HG03025 (cell line): ENCODE measurements around the gene MFAP4.

Experiments used
- ATAC-seq: cut with Tn5 transposase; IDR thresholded peaks from one replicate; pipeline ENCODE4 v1.9.1; 2021; ENCODE audit warnings: mild to moderate bottlenecking, moderate library complexity; ENCODE audit not compliant: unreplicated experiment, low FRiP score

MFAP4 gene

DNA sequence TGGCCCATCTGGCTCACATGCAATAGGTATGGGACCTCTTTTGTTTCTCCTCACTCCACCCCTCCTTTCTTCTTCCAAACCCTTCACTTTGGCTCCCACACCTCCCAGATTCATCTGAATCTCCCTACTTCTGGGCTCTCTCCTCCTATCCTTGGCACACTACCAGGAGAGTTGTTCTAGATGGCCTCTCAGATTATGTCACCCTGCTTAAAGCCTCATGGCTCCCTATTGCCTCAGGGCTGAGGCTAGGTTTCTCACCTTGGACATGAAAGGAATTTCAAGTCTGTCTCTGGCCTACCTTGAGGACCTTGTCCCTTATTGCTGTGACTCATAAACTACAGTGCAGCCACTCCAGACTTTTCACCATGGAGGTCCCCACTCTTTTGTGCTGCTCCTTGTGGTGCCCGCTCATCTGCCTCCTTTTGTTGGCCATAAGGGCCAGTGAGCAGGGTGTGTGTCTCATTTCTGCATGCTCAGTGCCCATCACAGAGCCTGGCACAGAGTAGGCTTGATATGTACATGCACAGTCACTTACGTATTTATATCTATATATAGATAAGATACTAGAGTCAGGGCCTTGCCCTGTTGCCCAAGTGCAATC is 1.0 kb upstream of the MFAP4 start:
- ATAC-seq, result no peak

DNA sequence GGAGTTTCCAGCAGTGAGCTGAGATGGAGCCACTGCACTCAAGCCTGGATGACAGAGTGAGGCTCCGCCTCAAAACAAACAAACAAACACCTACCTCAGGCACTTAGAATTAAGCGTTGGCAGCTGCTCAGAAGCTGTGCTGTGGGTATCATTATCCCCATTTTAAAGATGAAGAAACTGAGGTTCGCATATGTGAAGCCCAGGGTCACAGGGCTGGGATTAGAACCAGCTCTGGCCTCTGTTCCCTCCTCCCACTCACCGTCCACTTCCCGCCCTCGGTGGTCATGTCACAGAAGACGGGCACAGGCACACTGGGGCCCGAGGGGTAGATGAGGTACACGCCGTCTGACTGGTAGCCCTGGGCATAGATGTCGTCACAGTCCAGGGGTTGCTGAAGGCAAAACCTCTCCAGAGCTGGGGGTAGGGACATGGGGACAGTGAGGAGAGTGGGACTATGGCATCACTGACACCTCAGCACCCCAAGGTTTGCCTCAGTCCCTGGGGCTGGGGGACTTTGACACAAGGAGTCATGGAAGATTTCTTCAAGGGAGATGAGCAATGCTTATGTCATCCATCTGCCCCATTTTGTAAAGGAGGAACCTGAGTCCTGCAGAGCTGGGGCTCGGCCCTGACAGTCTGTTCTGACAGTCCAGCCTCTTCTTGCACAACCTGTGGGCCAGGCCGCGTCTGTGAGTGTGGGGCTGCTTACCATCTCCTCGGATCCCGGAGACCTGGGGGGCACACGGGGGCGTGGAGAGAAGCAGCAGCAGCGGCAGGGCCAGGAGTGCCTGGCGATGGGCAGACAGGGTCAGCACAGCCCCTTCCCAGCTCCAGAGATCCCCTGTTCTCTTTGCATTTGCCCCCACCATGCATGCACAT is 700 bp downstream of the MFAP4 start:
- no peak for ATAC-seq

DNA sequence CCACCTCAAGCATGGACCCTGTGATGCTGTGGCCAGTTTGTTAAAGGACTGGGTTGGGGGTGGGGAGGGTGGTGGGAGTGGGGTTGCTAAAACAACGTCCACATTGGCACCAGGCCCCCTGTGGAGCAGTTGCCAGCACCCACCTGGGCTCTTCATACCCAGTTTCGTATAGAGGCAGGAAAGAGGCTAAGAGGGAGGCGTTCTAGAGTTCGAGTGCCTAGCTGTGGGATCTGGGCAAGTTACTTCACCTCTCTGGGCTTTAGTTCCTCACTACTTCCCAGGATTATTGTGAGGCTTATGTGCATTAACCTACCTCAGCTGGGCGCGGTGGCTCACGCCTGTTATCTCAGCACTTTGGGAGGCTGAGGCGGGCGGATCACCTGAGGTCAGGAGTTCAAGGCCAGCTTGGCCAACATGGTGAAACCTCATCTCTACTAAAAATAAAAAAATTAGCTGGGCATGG is 1.4 kb downstream of the MFAP4 start:
- no peak for ATAC-seq

- ATAC-seq, result no peak
Measured at GRCh38 chr17:19384723-19385391, 2.1 kb downstream of the MFAP4 start.

GRCh38 chr17:19383681-19384470 is 3.1 kb downstream of the MFAP4 start:
- no peak for ATAC-seq

- no peak for ATAC-seq
Measured at GRCh38 chr17:19382531-19383444, 4.2 kb downstream of the MFAP4 start.

GRCh38 chr17:19381741-19382444 is 5.1 kb downstream of the MFAP4 start:
- no peak for ATAC-seq

- no peak for ATAC-seq
Measured at GRCh38 chr17:19381361-19381740, 5.6 kb downstream of the MFAP4 start.

- ATAC-seq, result no peak
Measured at GRCh38 chr17:19380481-19381301, 6.3 kb downstream of the MFAP4 start.

DNA sequence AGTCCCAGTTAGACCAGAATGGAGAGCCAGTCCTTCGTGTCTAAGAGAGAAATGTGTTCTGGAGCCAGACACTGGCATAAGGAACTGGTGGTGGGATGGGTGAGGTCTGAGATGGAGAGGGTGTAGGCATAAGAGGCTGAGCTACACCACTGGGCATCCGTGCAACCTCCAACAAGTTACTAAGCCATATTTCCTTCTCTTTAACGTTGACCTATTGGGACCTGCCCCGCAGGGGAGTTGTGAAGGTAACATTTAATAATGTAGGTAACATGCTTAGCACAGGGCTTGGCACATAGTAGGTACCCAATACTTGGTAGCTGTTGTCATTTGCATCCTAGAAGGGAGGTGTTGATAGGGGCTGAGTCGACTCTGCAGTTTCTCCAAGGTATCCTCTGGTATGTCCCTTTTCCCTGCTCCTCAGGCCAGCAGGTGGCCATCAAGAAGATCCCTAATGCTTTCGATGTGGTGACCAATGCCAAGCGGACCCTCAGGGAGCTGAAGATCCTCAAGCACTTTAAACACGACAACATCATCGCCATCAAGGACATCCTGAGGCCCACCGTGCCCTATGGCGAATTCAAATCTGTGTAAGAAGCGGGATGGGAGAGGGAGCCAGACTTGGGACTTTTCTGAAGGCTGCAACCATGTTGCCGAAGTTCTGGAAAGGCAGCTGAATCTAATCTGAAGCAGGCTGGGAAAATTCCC is 7.5 kb downstream of the MFAP4 start:
- no peak for ATAC-seq

DNA sequence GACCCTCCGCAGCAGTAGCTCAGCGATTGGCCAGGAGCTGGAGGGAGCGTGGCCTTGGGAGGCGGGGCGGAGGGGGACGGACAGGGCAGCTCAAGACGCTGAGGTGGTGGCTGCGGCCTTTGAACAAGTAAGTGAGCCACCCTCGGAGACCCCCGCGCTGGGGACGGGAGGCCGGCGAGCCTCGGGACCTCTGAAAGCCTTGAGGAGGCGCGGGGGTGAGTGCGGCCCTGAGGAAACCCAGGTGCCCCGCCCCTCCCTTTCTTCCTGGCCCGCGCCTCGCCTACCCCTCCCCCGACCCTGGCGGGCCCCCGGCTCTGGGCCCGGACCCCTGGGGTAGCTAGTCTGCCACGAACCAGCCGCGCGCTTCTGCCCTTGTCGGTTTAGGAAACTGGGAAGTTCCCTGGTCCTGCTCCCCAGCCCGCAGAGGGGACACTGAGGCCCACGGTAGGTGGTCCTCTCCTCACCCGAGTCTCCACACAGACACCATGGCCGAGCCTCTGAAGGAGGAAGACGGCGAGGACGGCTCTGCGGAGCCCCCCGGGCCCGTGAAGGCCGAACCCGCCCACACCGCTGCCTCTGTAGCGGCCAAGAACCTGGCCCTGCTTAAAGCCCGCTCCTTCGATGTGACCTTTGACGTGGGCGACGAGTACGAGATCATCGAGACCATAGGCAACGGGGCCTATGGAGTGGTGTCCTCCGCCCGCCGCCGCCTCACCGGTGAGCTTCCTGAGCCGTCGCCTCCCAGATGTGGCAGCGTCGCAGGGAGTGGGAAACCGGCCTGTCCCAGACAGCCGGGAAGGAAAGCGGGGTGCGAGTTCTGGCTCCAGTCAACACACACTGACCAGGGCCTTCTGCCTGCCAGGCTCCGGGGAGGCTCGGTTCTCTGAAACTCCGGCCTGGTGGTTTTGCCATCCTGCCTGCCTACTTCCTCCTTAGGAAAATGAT is 8.3 kb downstream of the MFAP4 start, which contains the start of gene MAPK7:
Gene MAPK7, plus strand, starts transcription at position 83 of the 945 bp plus-strand sequence. Its CDS starts 403 bp downstream, at position 486.
- ATAC-seq, result peak; percentile 19

DNA sequence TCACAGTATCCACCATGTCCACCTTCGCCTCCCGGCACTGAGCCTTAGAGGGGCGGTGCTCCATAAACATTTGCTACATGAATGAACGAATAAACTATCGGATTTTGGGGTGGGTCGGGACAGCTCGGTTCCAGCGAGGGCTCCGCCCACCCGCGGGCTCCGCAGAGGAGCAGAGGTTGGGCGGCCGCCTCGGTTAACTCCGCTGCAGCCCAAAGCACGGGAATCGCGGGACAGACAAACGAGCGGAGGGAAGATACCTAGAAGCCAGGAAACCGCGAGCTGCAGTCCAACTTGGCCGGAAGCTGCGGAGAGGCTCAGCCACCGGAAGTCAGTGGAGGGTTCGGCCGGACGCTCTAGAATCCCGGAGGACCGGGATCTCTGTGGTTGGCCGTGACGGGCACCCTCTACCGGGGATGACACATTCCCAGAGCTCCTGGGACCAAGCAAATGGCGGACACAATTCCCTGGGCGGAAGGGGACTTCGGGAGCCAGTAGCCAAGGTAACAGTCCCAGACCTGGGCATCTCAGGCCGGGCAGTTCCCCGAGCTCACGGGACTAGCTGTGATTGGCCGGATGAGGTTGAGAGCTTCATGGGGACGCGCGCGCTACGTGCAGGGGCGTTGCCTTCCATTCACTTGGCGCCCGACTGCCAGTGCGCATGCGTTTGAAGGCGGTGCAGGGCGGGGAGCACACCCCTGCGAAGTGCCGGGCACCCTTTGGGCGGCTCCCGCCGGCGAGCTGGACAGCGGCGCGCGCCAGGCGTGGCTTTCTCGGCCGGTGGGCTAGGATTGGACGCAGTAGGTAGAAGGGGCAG is 9.2 kb downstream of the MFAP4 start:
- ATAC-seq, result peak; percentile 92

GRCh38 chr17:19376811-19377210 is 10.2 kb downstream of the MFAP4 start:
- ATAC-seq, result no peak

DNA sequence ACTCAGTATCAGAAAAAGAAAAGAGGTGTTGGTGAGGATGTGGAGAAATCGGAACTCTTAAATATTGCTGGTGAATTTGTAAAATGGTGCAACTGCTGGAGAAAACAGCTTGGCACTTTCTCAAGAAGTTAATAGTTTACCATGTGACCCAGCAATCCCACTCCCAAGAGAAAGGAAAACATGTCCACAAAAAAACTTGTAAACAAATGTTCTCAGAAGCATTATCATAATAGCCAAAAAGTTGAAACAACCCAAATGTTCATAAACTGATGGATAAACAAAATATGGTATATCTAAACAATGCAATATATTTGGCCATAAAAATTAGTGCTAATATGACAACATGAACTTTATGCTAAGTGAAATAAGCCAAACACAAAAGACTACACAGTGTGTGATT is 11.3 kb downstream of the MFAP4 start:
- no peak for ATAC-seq

DNA sequence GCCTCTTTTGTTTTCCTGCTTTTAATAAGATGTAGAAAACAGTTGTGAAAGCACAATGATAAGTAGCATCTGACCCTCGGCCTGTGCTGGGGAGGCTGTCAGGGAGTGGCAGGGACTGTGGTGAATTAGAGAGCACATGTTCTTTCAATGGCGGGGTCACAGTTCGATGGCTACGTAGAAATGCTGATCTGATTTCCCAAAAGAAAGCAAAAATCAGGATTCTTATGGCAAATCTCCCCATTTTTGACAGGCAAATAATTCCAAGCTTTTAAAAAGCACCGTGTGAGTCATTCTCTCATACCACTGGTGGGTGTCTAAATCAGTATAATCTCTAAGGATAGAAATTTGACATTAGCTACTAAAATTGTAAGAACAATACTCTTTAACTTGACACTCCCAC is 12.9 kb downstream of the MFAP4 start:
- no peak for ATAC-seq
